Ovary (tissue), 3 donors: ENCODE results near the gene KMT5C.

Source experiments
- CTCF ChIP-seq, 3 donors: fragments of 450-650 bp in 2 of 3; fragments of 200-600 bp in 1 of 3; IDR thresholded peaks; one replicate each; pipeline versions ENCODE4 v1.5.1 to v1.8.0; 2016 to 2022; ENCODE audit warnings: antibody characterized with exemption in 3 of 3, mild to moderate bottlenecking in 1 of 3
- EP300 ChIP-seq: sonication (generic); formaldehyde crosslinking; IDR thresholded peaks from one replicate; pipeline ENCODE4 v1.6.1; 2017; ENCODE audit warnings: antibody characterized with exemption
- POLR2A ChIP-seq: fragments of 450-650 bp; IDR thresholded peaks from one replicate; pipeline ENCODE4 v1.6.1; 2017; ENCODE audit warnings: antibody characterized with exemption, mild to moderate bottlenecking, moderate library complexity
- donor health status: DM: no; HTN: no; CAD: no.

- TF ChIP-seq CTCF (IDR thresholded peaks at IDR 0.05) (no peak), POLR2A (no peak), EP300 (no peak)
Observed at GRCh38 chr19:55339889-55340783, 460 bp downstream of the KMT5C start.
